HepG2 (cell line): ENCODE results near the gene SPAG4. TPM values are rescaled to one million over a fixed set of nuclear protein-coding genes. Genes with fewer than 3 reads are reported as not detected.

ENCODE experiments used
- ATAC-seq: fragments of 200-7000 bp; cut with Tn5 transposase; 3 replicates; pipeline ENCODE4 v1.9.1; 2020; ENCODE audit warnings: mild to moderate bottlenecking, moderate library complexity
- BruUV-seq: library from RNA; stranded (reverse); fragments of 400-500 nt; replicated peaks from 2 replicates; lab custom pipeline; 2021; lab: Mats Ljungman, UMichigan
- CTCF ChIA-PET: fragments of 300-600 bp; formaldehyde crosslinking; extraction: SDS; loops from one replicate; lab custom pipeline; 2021; ENCODE audit warnings: low total read pairs, inconsistent platforms, low intra/inter-chr PET ratio; lab: Yijun Ruan, JAX
- POLR2A ChIA-PET: fragments of 350-600 bp; sonication (Branson Sonifier 250); formaldehyde crosslinking; loops from one replicate; lab custom pipeline; 2020; ENCODE audit warnings: antibody characterized with exemption, inconsistent platforms; lab: Yijun Ruan, JAX
- DNase-seq: peaks from one replicate; pipeline ENCODE4 v3.0.0-alpha.2; 2015; ENCODE audit warnings: low spot score
- FAIRE-seq: peaks from 3 replicates; lab custom pipeline; 2011; peaks lifted over from hg19 to GRCh38; lab: Jason Lieb, UNC
- H2AFZ ChIP-seq: one replicate; pipeline ENCODE4 v1.6.1; 2011; ENCODE audit warnings: low read length, inconsistent platforms
- H3K27ac ChIP-seq: fragments of 300-600 bp; 3 replicates; pipeline ENCODE4 v1.8.0; 2011; ENCODE audit warnings: mixed run types, mild to moderate bottlenecking, mixed read lengths, low read length, inconsistent platforms; ENCODE audit not compliant: insufficient read depth; ENCODE audit errors: extremely low read length
- H3K27me3 ChIP-seq, 2 experiments: fragments of 200-600 bp in 1 of 2; 2 replicates in 1 of 2; 3 replicates in 1 of 2; pipeline versions ENCODE4 v1.6.0 to v1.8.0; 2011; ENCODE audit warnings: low read length in 2 of 2, mild to moderate bottlenecking in 2 of 2, moderate library complexity in 2 of 2, inconsistent platforms in 1 of 2; ENCODE audit not compliant: insufficient read depth in 2 of 2, control insufficient read depth in 1 of 2
- H3K36me3 ChIP-seq, 2 experiments: fragments of 200-600 bp in 1 of 2; replicated peaks in 1 of 2; 2 replicates in 1 of 2; 3 replicates in 1 of 2; pipeline versions ENCODE4 v1.5.1 to v1.8.0; 2011; ENCODE audit warnings: low read length in 2 of 2, inconsistent platforms in 1 of 2; ENCODE audit not compliant: insufficient read depth in 2 of 2, control insufficient read depth in 1 of 2
- H3K4me1 ChIP-seq: 2 replicates; pipeline ENCODE4 v1.5.1; 2012; ENCODE audit warnings: low read length, inconsistent platforms; ENCODE audit not compliant: insufficient read depth
- H3K4me2 ChIP-seq: 2 replicates; pipeline ENCODE4 v1.6.0; 2011; ENCODE audit warnings: low read depth, low read length, inconsistent platforms
- H3K4me3 ChIP-seq, 3 experiments: fragments of 200-600 bp in 1 of 3; sonication (generic), shearing (Covaris generic) in 1 of 3; replicated peaks in 1 of 3; 2 replicates each; pipeline ENCODE4 v1.5.1; 2011 to 2016; ENCODE audit warnings: low read length in 3 of 3, inconsistent platforms in 2 of 3, low read depth in 2 of 3, mild to moderate bottlenecking in 2 of 3, control low read depth in 1 of 3, mixed read lengths in 1 of 3; ENCODE audit not compliant: insufficient read depth in 1 of 3
- H3K79me2 ChIP-seq: one replicate; pipeline ENCODE4 v1.6.1; 2011; ENCODE audit warnings: low read length, inconsistent platforms; ENCODE audit not compliant: insufficient read depth
- H3K9ac ChIP-seq: 2 replicates; pipeline ENCODE4 v1.6.0; 2011; ENCODE audit warnings: mild to moderate bottlenecking, low read depth, low read length, inconsistent platforms; ENCODE audit not compliant: insufficient read depth
- H3K9me3 ChIP-seq: 2 replicates; pipeline ENCODE4 v1.5.1; 2012; ENCODE audit warnings: mild to moderate bottlenecking, low read length
- H4K20me1 ChIP-seq: 2 replicates; pipeline ENCODE4 v1.6.0; 2011; ENCODE audit warnings: inconsistent platforms, mild to moderate bottlenecking, low read length, moderate library complexity; ENCODE audit not compliant: insufficient read depth
- ERF ChIP-seq: IDR thresholded peaks from 2 replicates; pipeline ENCODE4 v1.6.1; 2018; ENCODE audit warnings: missing biosample characterization, missing genetic modification reagents
- HMG20A ChIP-seq: IDR thresholded peaks from 2 replicates; pipeline ENCODE4 v1.6.1; 2016; ENCODE audit warnings: borderline replicate concordance
- MLX ChIP-seq: IDR thresholded peaks from 2 replicates; pipeline ENCODE4 v1.6.1; 2016
- NFE2L2 ChIP-seq: fragments of 150-350 bp; IDR thresholded peaks from 2 replicates; pipeline ENCODE4 v1.6.1; 2014; ENCODE audit warnings: low read length
- TFDP1 ChIP-seq: IDR thresholded peaks from 2 replicates; pipeline ENCODE4 v1.6.1; 2016; ENCODE audit warnings: missing compliant biosample characterization, missing genetic modification reagents, borderline replicate concordance
- ZNF263 ChIP-seq: sonication (generic); formaldehyde crosslinking; IDR thresholded peaks from 2 replicates; pipeline ENCODE4 v1.4.0; 2020; ENCODE audit warnings: missing genetic modification reagents
- ZNF367 ChIP-seq: sonication (generic); formaldehyde crosslinking; IDR thresholded peaks from 2 replicates; pipeline ENCODE4 v1.4.0; 2020; ENCODE audit warnings: missing genetic modification reagents, borderline replicate concordance
- WGBS: methylation state at CpG from one replicate; pipeline ENCODE4 v1.1.6; 2017; ENCODE audit warnings: low lambda C conversion rate; 5-methylcytosine and 5-hydroxymethylcytosine counted together
- in situ Hi-C: cut with HindIII; loops from 2 replicates; pipeline ENCODE4 v1.10.0; 2017; ENCODE audit warnings: low pct_unique_long_range_greater_than_20kb; ENCODE audit not compliant: extremely low pct_ligation_motif_present
- intact Hi-C: fragments of 100-400 bp; cut with micrococcal nuclease; formaldehyde crosslinking; loops from one replicate; pipeline ENCODE4 v1.10.0; 2022; ENCODE audit not compliant: unreplicated experiment
- polyA plus RNA-seq, 8 experiments: library from polyadenylated mRNA; depleted of rRNA in 3 of 8; stranded (reverse) in 7 of 8; unstranded in 1 of 8; fragments of >200 nt; fragmentation: Illumina TruSeq in 4 of 8; extraction: Trizol in 4 of 8; gene quantifications; 2 replicates each; pipeline versions ENCODE4 v1.2.1 to v1.2.3, GENCODE V29; 2011 to 2016; ENCODE audit warnings: low read depth in 4 of 8, missing spikeins in 1 of 8, mixed read lengths in 1 of 8; ENCODE audit not compliant: insufficient read depth in 1 of 8
- total RNA-seq, 5 experiments: library from RNA; depleted of rRNA; stranded (reverse); fragments of >200 nt; fragmentation: Illumina TruSeq; extraction: Trizol; gene quantifications; 2 replicates each; pipeline ENCODE4 v1.2.3, GENCODE V29; 2016; ENCODE audit warnings: low read depth in 1 of 5
- TF ChIP-seq, protein P1 (sequence below): sonication (generic); formaldehyde crosslinking; IDR thresholded peaks from 2 replicates; pipeline ENCODE4 v1.5.1; 2020; ENCODE audit warnings: mild to moderate bottlenecking, moderate library complexity, missing genetic modification reagents

SPAG4 gene
- total and polyA plus RNA-seq, 2 of the 13 experiments (the other 11 are each of a cell fraction or from before 2014, with no cell fraction given): 5.8 to 137 TPM

DNA sequence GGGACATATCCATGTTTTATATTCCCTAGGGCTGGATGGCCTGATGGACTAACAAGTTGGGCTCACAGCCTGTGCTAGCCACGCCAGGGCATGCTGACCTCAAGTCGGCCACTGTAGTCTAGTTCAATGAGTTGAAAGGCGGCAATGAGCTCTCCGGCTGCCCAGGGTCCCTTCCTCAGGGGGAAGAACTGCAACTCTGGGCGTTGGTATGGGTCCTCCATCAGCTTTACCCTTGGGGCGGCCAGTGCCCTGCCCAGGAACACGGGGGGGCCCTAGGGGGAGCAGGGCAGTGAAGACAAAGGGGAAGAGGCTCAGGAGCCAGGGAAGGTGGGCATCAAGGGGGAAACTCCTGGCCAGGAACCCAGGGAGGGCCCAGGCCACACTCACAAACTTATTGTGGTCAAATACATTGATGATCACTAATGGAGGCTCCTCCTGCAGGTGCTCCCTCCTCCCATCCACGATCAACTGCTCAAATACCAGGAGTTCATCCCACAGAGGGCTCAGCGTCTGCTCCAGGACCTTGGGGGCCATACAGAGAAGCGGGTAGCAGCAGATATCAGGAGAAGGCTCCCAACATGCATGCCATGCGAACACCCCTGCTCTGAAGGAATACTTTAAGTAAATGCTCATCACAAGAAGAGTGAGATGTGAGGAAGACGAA, 32.8 kb upstream of the SPAG4 start:
- DNase-seq: no peak
- BruUV-seq: no TSS peak
- Histone ChIP-seq H3K4me3 (no peak overlapping the region), H3K79me2 (no peaks in the 10 kb centered on the region), H3K27me3 (peaks cover 0 to 10% of the 10 kb centered on the region in 2 experiments; a peak in 2 of 5 replicates), H3K4me1 (peaks cover 8% of the 10 kb centered on the region), H3K9me3 (no peaks in the 10 kb centered on the region), H2AFZ (no peak overlapping the region), H3K27ac (no peak overlapping the region), H4K20me1 (no peaks in the 10 kb centered on the region), H3K9ac (no peak overlapping the region), H3K36me3 (no peaks in the 10 kb centered on the region), H3K4me2 (no peak overlapping the region)
- intact Hi-C loops (no loop called here), in situ Hi-C loops (no loop called here)
- ChIA-PET POLR2A (no interaction called here), CTCF (no interaction called here)
- TF ChIP-seq HMG20A (CRISPR knock-in tag): no peak
- TF ChIP-seq, protein P1, sequence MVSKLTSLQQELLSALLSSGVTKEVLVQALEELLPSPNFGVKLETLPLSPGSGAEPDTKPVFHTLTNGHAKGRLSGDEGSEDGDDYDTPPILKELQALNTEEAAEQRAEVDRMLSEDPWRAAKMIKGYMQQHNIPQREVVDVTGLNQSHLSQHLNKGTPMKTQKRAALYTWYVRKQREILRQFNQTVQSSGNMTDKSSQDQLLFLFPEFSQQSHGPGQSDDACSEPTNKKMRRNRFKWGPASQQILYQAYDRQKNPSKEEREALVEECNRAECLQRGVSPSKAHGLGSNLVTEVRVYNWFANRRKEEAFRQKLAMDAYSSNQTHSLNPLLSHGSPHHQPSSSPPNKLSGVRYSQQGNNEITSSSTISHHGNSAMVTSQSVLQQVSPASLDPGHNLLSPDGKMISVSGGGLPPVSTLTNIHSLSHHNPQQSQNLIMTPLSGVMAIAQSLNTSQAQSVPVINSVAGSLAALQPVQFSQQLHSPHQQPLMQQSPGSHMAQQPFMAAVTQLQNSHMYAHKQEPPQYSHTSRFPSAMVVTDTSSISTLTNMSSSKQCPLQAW (CRISPR knock-in tag): no peak
- TF ChIP-seq TFDP1 (CRISPR knock-in tag): no peak
- no peak for TF ChIP-seq MLX (CRISPR knock-in tag)
- no peak for TF ChIP-seq NFE2L2
- TF ChIP-seq ZNF367: no peak
- TF ChIP-seq ERF: no peak
- peak; percentile 58 for TF ChIP-seq ZNF263 (CRISPR knock-in tag)
- 39% methylated on average over 11 of the region's 12 CpGs for WGBS
- peak; percentile 8; the same call in 2 of the 3 replicates for ATAC-seq
- no peak for FAIRE-seq
